HCT116 (cell line): ENCODE measurements around the gene BCAR3. TPM values are rescaled to one million over a fixed set of nuclear protein-coding genes. Genes with fewer than 3 reads are reported as not detected.
A peak's percentile ranks its signal among the peaks of the same experiment; 100 is the strongest.
"Not testable (repeated sequence)": the region's sequence is repeated elsewhere in the genome, so short reads cannot be mapped to it uniquely, and the experiment has no call there.

ENCODE experiments used
- ATAC-seq: fragments of 200-7000 bp; cut with Tn5 transposase; 2 replicates; pipeline ENCODE4 v1.9.1; 2020; ENCODE audit warnings: mild to moderate bottlenecking, moderate library complexity
- BruUV-seq: library from RNA; stranded (reverse); fragments of 400-500 nt; replicated peaks from 2 replicates; lab custom pipeline; 2021; lab: Mats Ljungman, UMichigan
- CTCF ChIA-PET: fragments of 300-600 bp; sonication (Branson Sonifier 250); formaldehyde crosslinking; loops from one replicate; lab custom pipeline; 2021; ENCODE audit warnings: antibody characterized with exemption; lab: Charles Lee
- POLR2A ChIA-PET: fragments of 300-600, 350-600 bp; sonication (Branson Sonifier 250); formaldehyde crosslinking; loops from one replicate; lab custom pipeline; 2021; ENCODE audit warnings: antibody characterized with exemption; lab: Charles Lee
- RAD21 ChIA-PET, 2 experiments: fragments of 300-600 bp; sonication (Branson Sonifier 250); formaldehyde crosslinking; loops; one replicate each; lab custom pipeline; 2023; ENCODE audit warnings: low total read pairs in 2 of 2; ENCODE audit not compliant: uncharacterized antibody in 2 of 2, unreplicated experiment in 2 of 2, low non-redundant PET in 1 of 2; lab: Charles Lee
- DNase-seq: peaks from one replicate; pipeline ENCODE4 v3.0.0-alpha.2; 2010; ENCODE audit warnings: low read depth, low spot score
- H2AFZ ChIP-seq: fragments of 200-600 bp; shearing (Covaris generic), sonication (generic); 2 replicates; pipeline ENCODE4 v1.6.1; 2017; ENCODE audit warnings: low read depth, mixed run types, mixed read lengths, antibody characterized with exemption, low read length; ENCODE audit not compliant: poor library complexity, severe bottlenecking
- H3K27ac ChIP-seq: 2 replicates; pipeline ENCODE4 v1.5.1; 2012; ENCODE audit warnings: low read depth, low read length
- H3K27me3 ChIP-seq: fragments of 200-600 bp; sonication (generic); 2 replicates; pipeline ENCODE4 v1.6.1; 2016; ENCODE audit warnings: mixed run types, low read length, mixed read lengths; ENCODE audit not compliant: insufficient read depth
- H3K36me3 ChIP-seq, 2 experiments: fragments of 200-500 bp in 1 of 2; fragments of 200-600 bp in 1 of 2; sonication (Bioruptor generic) in 1 of 2; sonication (generic) in 1 of 2; 2 replicates each; pipeline versions ENCODE4 v1.5.1 to v1.6.1; 2014 to 2016; ENCODE audit warnings: low read length in 2 of 2, inconsistent platforms in 1 of 2, mixed read lengths in 1 of 2, mixed run types in 1 of 2; ENCODE audit not compliant: insufficient read depth in 2 of 2, control insufficient read depth in 1 of 2
- H3K4me1 ChIP-seq, 2 experiments: fragments of 200-600 bp in 1 of 2; sonication (generic) in 1 of 2; 2 replicates each; pipeline versions ENCODE4 v1.5.1 to v1.6.1; 2012 to 2017; ENCODE audit warnings: low read length in 2 of 2, inconsistent platforms in 1 of 2, mild to moderate bottlenecking in 1 of 2, mixed read lengths in 1 of 2, mixed run types in 1 of 2, moderate library complexity in 1 of 2; ENCODE audit not compliant: insufficient read depth in 2 of 2, control insufficient read depth in 1 of 2
- H3K4me2 ChIP-seq: fragments of 200-600 bp; sonication (generic); 2 replicates; pipeline ENCODE4 v1.6.1; 2017; ENCODE audit warnings: mixed run types, low read length, mixed read lengths
- H3K4me3 ChIP-seq, 2 experiments: fragments of 200-600 bp in 1 of 2; sonication (generic) in 1 of 2; replicated peaks in 1 of 2; 2 replicates each; pipeline ENCODE4 v1.5.1; 2011 to 2016; ENCODE audit warnings: low read length in 2 of 2, control low read depth in 1 of 2, low read depth in 1 of 2, mild to moderate bottlenecking in 1 of 2, mixed read lengths in 1 of 2, mixed run types in 1 of 2
- H3K79me2 ChIP-seq: fragments of 200-600 bp; sonication (generic); 2 replicates; pipeline ENCODE4 v1.6.1; 2017; ENCODE audit warnings: mild to moderate bottlenecking, mixed run types, low read length, moderate library complexity, mixed read lengths; ENCODE audit not compliant: insufficient read depth
- H3K9ac ChIP-seq: fragments of 200-600 bp; sonication (generic); 2 replicates; pipeline ENCODE4 v1.6.1; 2016; ENCODE audit warnings: low read length, mixed read lengths
- H3K9me2 ChIP-seq: fragments of 200-600 bp; sonication (generic), shearing (Covaris generic); 2 replicates; pipeline ENCODE4 v1.6.1; 2017; ENCODE audit warnings: mixed run types, mild to moderate bottlenecking, moderate library complexity; ENCODE audit not compliant: insufficient read depth
- H3K9me3 ChIP-seq, 2 experiments: fragments of 200-500 bp in 1 of 2; fragments of 200-600 bp in 1 of 2; sonication (Bioruptor generic) in 1 of 2; sonication (generic) in 1 of 2; 2 replicates each; pipeline ENCODE4 v1.6.1; 2014 to 2017; ENCODE audit warnings: low read length in 2 of 2, mixed read lengths in 2 of 2, inconsistent platforms in 1 of 2, low read depth in 1 of 2, mild to moderate bottlenecking in 1 of 2, mixed run types in 1 of 2, moderate library complexity in 1 of 2; ENCODE audit not compliant: control insufficient read depth in 1 of 2, insufficient read depth in 1 of 2
- H4K20me1 ChIP-seq: fragments of 200-600 bp; sonication (generic), shearing (Covaris generic); 2 replicates; pipeline ENCODE4 v1.6.1; 2017; ENCODE audit warnings: mixed run types, mild to moderate bottlenecking, moderate library complexity; ENCODE audit not compliant: insufficient read depth
- POLR2A ChIP-seq: IDR thresholded peaks from 2 replicates; pipeline ENCODE4 v1.7.0; 2011; ENCODE audit warnings: borderline replicate concordance; ENCODE audit not compliant: insufficient read depth, insufficient read length; ENCODE audit errors: extremely low read depth
- POLR2AphosphoS5 ChIP-seq: IDR thresholded peaks from 2 replicates; pipeline ENCODE4 v1.6.1; 2011; ENCODE audit warnings: mild to moderate bottlenecking, low read depth, low read length, moderate library complexity
- TCF7L2 ChIP-seq: IDR thresholded peaks from 2 replicates; pipeline ENCODE4 v1.7.0; 2011; ENCODE audit warnings: borderline replicate concordance, inconsistent platforms; ENCODE audit not compliant: insufficient read depth, insufficient read length; ENCODE audit errors: extremely low read depth
- ZNF274 ChIP-seq: fragments of 200-500 bp; sonication (Bioruptor generic); IDR thresholded peaks from 2 replicates; pipeline ENCODE4 v1.6.1; 2014; ENCODE audit warnings: mild to moderate bottlenecking, low read depth, low read length, inconsistent platforms
- intact Hi-C: fragments of 100-400 bp; cut with micrococcal nuclease; formaldehyde crosslinking; loops from 2 replicates; pipeline ENCODE4 v1.10.0; 2022
- total RNA-seq: library from RNA; stranded (reverse); gene quantifications from one replicate; pipeline ENCODE4 v1.2.1, GENCODE V29; 2021; ENCODE audit not compliant: unreplicated experiment
- TF ChIP-seq, protein P1 (sequence below): IDR thresholded peaks from 2 replicates; pipeline ENCODE4 v1.6.1; 2011; ENCODE audit warnings: mild to moderate bottlenecking, low read length, moderate library complexity; ENCODE audit not compliant: insufficient replicate concordance; ENCODE audit errors: extremely low read depth

Gene BCAR3
- total RNA-seq, 1 experiment from 2014 or later: 24.5 TPM

DNA sequence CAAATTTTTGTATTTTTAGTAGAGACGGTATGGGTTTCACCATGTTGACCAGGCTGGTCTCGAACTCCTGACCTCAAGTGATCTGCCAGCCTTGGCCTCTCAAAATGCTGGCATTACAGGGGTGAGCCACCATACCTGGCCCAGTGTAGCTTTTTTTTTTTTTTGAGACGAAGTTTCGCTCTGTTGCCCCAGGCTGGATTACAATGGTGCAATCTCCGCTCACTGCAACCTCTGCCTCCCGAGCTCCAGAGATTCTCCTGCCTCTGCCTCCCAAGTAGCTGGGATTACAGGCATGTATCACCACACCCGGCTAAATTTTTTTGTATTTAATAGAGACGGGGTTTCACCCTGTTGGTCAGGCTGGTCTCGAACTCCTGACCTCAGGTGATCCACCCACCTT, 20.3 kb downstream of the BCAR3 start:
- BruUV-seq, H3K27me3 ChIP-seq, POLR2A ChIA-PET, H2AFZ ChIP-seq, DNase-seq, ATAC-seq, intact Hi-C loops, H3K4me3 ChIP-seq, H3K9me3 ChIP-seq, RAD21 ChIA-PET, H3K9me2 ChIP-seq, H4K20me1 ChIP-seq: not testable (repeated sequence)
- peaks cover 96% of the 10 kb centered on the region for H3K79me2 ChIP-seq
- H3K9ac ChIP-seq: peak overlapping the region; percentile 39; the same call in 1 of the 2 replicates
- peaks cover 44 to 53% of the 10 kb centered on the region in 2 experiments for H3K4me1 ChIP-seq
- peak overlapping the region; percentile 58; the same call in 1 of the 2 replicates for H3K27ac ChIP-seq
- H3K4me2 ChIP-seq: peak overlapping the region; percentile 67; the same call in 1 of the 2 replicates
- CTCF ChIA-PET: interaction anchor here (2.1 kb wide), 2 partner anchors 32 to 152 kb away, joined by 6 to 7 read pairs; no protein-coding TSS in a partner anchor
- peaks cover 0 to 38% of the 10 kb centered on the region in 2 experiments; a peak in 1 of 4 replicates for H3K36me3 ChIP-seq

DNA sequence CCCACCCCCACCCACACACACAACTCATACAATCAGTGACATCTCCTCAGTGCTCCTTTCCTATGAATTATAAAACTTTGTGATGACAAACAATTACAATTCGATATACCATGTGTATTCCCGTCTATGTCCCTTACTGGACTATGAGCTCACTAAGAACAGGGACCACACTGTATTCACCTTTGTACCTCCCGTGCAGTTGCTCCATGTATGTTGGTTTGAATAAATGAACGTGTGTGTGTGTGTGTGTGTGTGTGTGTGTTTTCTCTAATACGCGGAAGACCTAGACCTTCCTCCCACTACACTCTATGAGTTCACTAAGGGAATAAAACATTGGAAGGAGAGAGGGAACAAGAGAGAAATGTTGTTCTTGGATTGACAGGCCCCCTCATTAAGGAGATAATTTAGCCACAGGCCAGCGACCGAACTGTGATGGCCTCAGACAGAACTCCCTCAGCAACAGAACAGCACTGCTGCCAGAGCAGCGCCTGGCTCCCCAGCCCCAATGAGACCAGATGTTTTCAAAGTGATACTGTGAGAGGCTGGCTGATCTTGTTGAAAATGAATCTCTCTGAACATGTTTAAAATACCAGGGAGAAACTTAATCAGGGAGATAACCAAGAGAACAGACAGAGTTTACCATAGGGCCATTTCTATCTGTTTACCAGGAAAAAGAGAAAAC, 21.7 kb downstream of the BCAR3 start:
- RAD21 ChIA-PET: no interaction called here
- POLR2A ChIA-PET: no interaction called here
- Histone ChIP-seq H3K27me3 (no peaks in the 10 kb centered on the region), H3K9ac (no peak overlapping the region), H3K4me2 (no peak overlapping the region), H3K9me3 (no peaks in the 10 kb centered on the region), H3K4me3 (no peak overlapping the region), H3K9me2 (no peaks in the 10 kb centered on the region), H3K4me1 (peaks cover 36 to 40% of the 10 kb centered on the region in 2 experiments), H3K27ac (no peak overlapping the region), H3K36me3 (peaks cover 0 to 41% of the 10 kb centered on the region in 2 experiments; a peak in 2 of 4 replicates), H2AFZ (no peak overlapping the region), H3K79me2 (peaks cover 96% of the 10 kb centered on the region), H4K20me1 (no peaks in the 10 kb centered on the region; the same call in 1 of the 2 replicates)
- BruUV-seq: no TSS peak
- CTCF ChIA-PET: no interaction called here
- intact Hi-C loops: no loop called here
- DNase-seq: no peak
- TF ChIP-seq, protein P1, sequence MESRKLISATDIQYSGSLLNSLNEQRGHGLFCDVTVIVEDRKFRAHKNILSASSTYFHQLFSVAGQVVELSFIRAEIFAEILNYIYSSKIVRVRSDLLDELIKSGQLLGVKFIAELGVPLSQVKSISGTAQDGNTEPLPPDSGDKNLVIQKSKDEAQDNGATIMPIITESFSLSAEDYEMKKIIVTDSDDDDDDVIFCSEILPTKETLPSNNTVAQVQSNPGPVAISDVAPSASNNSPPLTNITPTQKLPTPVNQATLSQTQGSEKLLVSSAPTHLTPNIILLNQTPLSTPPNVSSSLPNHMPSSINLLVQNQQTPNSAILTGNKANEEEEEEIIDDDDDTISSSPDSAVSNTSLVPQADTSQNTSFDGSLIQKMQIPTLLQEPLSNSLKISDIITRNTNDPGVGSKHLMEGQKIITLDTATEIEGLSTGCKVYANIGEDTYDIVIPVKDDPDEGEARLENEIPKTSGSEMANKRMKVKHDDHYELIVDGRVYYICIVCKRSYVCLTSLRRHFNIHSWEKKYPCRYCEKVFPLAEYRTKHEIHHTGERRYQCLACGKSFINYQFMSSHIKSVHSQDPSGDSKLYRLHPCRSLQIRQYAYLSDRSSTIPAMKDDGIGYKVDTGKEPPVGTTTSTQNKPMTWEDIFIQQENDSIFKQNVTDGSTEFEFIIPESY: no peak
- TF ChIP-seq ZNF274 (no peak), POLR2AphosphoS5 (no peak), TCF7L2 (no peak), POLR2A (no peak)
- ATAC-seq: no peak
